M059J (cell line): ENCODE data around the gene HOXB9. TPM values are rescaled to one million over a fixed set of nuclear protein-coding genes. Genes with fewer than 3 reads are reported as not detected.

Experiments used
- DNase-seq: peaks from one replicate; pipeline ENCODE4 v3.0.0-alpha.2; 2012; ENCODE audit warnings: low read depth
- total RNA-seq: library from RNA; depleted of rRNA; stranded (reverse); fragments of >200 nt; shearing (Covaris generic); gene quantifications from 2 replicates; pipeline ENCODE4 v1.2.3, GENCODE V29; 2014

Gene HOXB9
- total RNA-seq, 1 experiment from 2014 or later, result 16.3 TPM

GRCh38 chr17:48587276-48588073, 38.7 kb downstream of the HOXB9 start:
- DNase-seq, result no peak

GRCh38 chr17:48586355-48587258, 39.6 kb downstream of the HOXB9 start:
- DNase-seq, result no peak

GRCh38 chr17:48584223-48584741, 41.9 kb downstream of the HOXB9 start:
- peak; percentile 67 for DNase-seq

- no peak for DNase-seq
Measured at GRCh38 chr17:48583708-48584222, 42.4 kb downstream of the HOXB9 start.

- no peak for DNase-seq
Measured at GRCh38 chr17:48582750-48583069, 43.4 kb downstream of the HOXB9 start.

- no peak for DNase-seq
Measured at GRCh38 chr17:48579760-48580554, 46.2 kb downstream of the HOXB9 start.

GRCh38 chr17:48579471-48579759, 46.7 kb downstream of the HOXB9 start:
- DNase-seq, result no peak

GRCh38 chr17:48578616-48579470, 47.3 kb downstream of the HOXB9 start:
- no peak for DNase-seq

GRCh38 chr17:48577946-48578615, 48.1 kb downstream of the HOXB9 start, which contains the start of gene HOXB4:
HOXB4 (minus strand) TSS chr17:48578350; CDS start chr17:48578319, 31 bp downstream.
- DNase-seq, result no peak

GRCh38 chr17:48577330-48577945, 48.7 kb downstream of the HOXB9 start:
- DNase-seq, result peak; percentile 72

- peak; percentile 91 for DNase-seq
Measured at GRCh38 chr17:48576479-48577309, 49.5 kb downstream of the HOXB9 start.

- peak; percentile 77 for DNase-seq
Measured at GRCh38 chr17:48575673-48576478, 50.3 kb downstream of the HOXB9 start.

- peak; percentile 70 for DNase-seq
Measured at GRCh38 chr17:48575066-48575582, 51.0 kb downstream of the HOXB9 start.

- DNase-seq, result no peak
Measured at GRCh38 chr17:48574505-48575065, 51.6 kb downstream of the HOXB9 start.

- DNase-seq, result no peak
Measured at GRCh38 chr17:48571826-48572417, 54.2 kb downstream of the HOXB9 start.
